H9 (cell line): ENCODE measurements around the gene MID1. TPM values are rescaled to one million over a fixed set of nuclear protein-coding genes. Genes with fewer than 3 reads are reported as not detected.

Experiments
- DNase-seq: peaks from one replicate; pipeline ENCODE4 v3.0.0-alpha.2; 2017
- H2AFZ ChIP-seq: one replicate; pipeline ENCODE4 v1.6.1; 2013; ENCODE audit warnings: mild to moderate bottlenecking, low read length, control low read depth, moderate library complexity
- H2AK5ac ChIP-seq: 2 replicates; pipeline ENCODE4 v1.6.1; 2013; ENCODE audit warnings: low read length, control low read depth, mixed read lengths; ENCODE audit not compliant: insufficient read length
- H2BK120ac ChIP-seq: one replicate; pipeline ENCODE4 v1.6.1; 2013; ENCODE audit warnings: low read depth, mild to moderate bottlenecking, low read length, control low read depth, inconsistent platforms; ENCODE audit not compliant: poor library complexity, severe bottlenecking
- H2BK12ac ChIP-seq: 2 replicates; pipeline ENCODE4 v1.6.1; 2013; ENCODE audit warnings: low read length, control low read depth, mixed read lengths, low read depth; ENCODE audit not compliant: insufficient read length
- H2BK15ac ChIP-seq: 2 replicates; pipeline ENCODE4 v1.6.1; 2013; ENCODE audit warnings: low read depth, low read length, control low read depth
- H2BK20ac ChIP-seq: one replicate; pipeline ENCODE4 v1.6.1; 2013; ENCODE audit warnings: low read depth, mild to moderate bottlenecking, low read length, control low read depth, inconsistent platforms; ENCODE audit not compliant: poor library complexity, severe bottlenecking
- H2BK5ac ChIP-seq: 2 replicates; pipeline ENCODE4 v1.6.1; 2013; ENCODE audit warnings: low read length, control low read depth, mixed read lengths; ENCODE audit not compliant: insufficient read length
- H3K14ac ChIP-seq: 2 replicates; pipeline ENCODE4 v1.6.1; 2013; ENCODE audit warnings: low read length, control low read depth; ENCODE audit not compliant: insufficient read depth
- H3K18ac ChIP-seq: 2 replicates; pipeline ENCODE4 v1.6.1; 2013; ENCODE audit warnings: low read depth, mild to moderate bottlenecking, mixed read lengths, low read length, control low read depth; ENCODE audit not compliant: insufficient read length
- H3K23ac ChIP-seq: 2 replicates; pipeline ENCODE4 v1.6.1; 2013; ENCODE audit warnings: low read length, control low read depth, mixed read lengths, low read depth; ENCODE audit not compliant: insufficient read length
- H3K23me2 ChIP-seq: 2 replicates; pipeline ENCODE4 v1.6.1; 2013; ENCODE audit warnings: low read depth, mild to moderate bottlenecking, mixed read lengths, low read length, control low read depth; ENCODE audit not compliant: insufficient read length, poor library complexity, severe bottlenecking
- H3K27ac ChIP-seq: 2 replicates; pipeline ENCODE4 v1.5.1; 2013; ENCODE audit warnings: low read length, control low read depth, mixed read lengths, low read depth; ENCODE audit not compliant: insufficient read length
- H3K27me3 ChIP-seq: 2 replicates; pipeline ENCODE4 v1.6.1; 2013; ENCODE audit warnings: low read length, control low read depth, inconsistent platforms; ENCODE audit not compliant: insufficient read depth
- H3K4ac ChIP-seq: 2 replicates; pipeline ENCODE4 v1.6.1; 2013; ENCODE audit warnings: low read depth, mild to moderate bottlenecking, control low read depth, inconsistent platforms, low read length, moderate library complexity
- H3K4me1 ChIP-seq: 2 replicates; pipeline ENCODE4 v1.6.1; 2013; ENCODE audit warnings: low read length, control low read depth, inconsistent platforms; ENCODE audit not compliant: insufficient read depth
- H3K4me2 ChIP-seq: 2 replicates; pipeline ENCODE4 v1.6.1; 2013; ENCODE audit warnings: low read length, control low read depth, mixed read lengths; ENCODE audit not compliant: insufficient read length, insufficient read depth
- H3K56ac ChIP-seq: 2 replicates; pipeline ENCODE4 v1.6.1; 2013; ENCODE audit warnings: low read depth, mild to moderate bottlenecking, mixed read lengths, low read length, control low read depth; ENCODE audit not compliant: insufficient read length
- H3K79me1 ChIP-seq: 2 replicates; pipeline ENCODE4 v1.6.1; 2013; ENCODE audit warnings: low read depth, mild to moderate bottlenecking, moderate library complexity, low read length, control low read depth, inconsistent platforms; ENCODE audit not compliant: insufficient read depth, poor library complexity, severe bottlenecking
- H3K79me2 ChIP-seq: 2 replicates; pipeline ENCODE4 v1.6.1; 2013; ENCODE audit warnings: low read length, control low read depth, inconsistent platforms; ENCODE audit not compliant: insufficient read depth
- H3K9ac ChIP-seq: 2 replicates; pipeline ENCODE4 v1.6.1; 2013; ENCODE audit warnings: low read length, control low read depth, mixed read lengths; ENCODE audit not compliant: insufficient read length; ENCODE audit errors: extremely low read depth
- H3K9me3 ChIP-seq: one replicate; pipeline ENCODE4 v1.6.1; 2013; ENCODE audit warnings: low read depth, low read length, inconsistent platforms; ENCODE audit not compliant: control insufficient read depth
- H3T11ph ChIP-seq: one replicate; pipeline ENCODE4 v1.6.1; 2013; ENCODE audit warnings: mild to moderate bottlenecking, low read length, control low read depth, inconsistent platforms
- H4K20me1 ChIP-seq: one replicate; pipeline ENCODE4 v1.6.1; 2013; ENCODE audit not compliant: control insufficient read depth, insufficient read length, insufficient read depth
- H4K5ac ChIP-seq: 2 replicates; pipeline ENCODE4 v1.6.1; 2013; ENCODE audit warnings: low read depth, mild to moderate bottlenecking, mixed read lengths, low read length, control low read depth; ENCODE audit not compliant: insufficient read length
- H4K8ac ChIP-seq: replicated peaks from 2 replicates; pipeline ENCODE4 v1.6.1; 2013; ENCODE audit warnings: low read length, control low read depth, mixed read lengths, low read depth; ENCODE audit not compliant: insufficient read length
- H4K91ac ChIP-seq: 2 replicates; pipeline ENCODE4 v1.6.1; 2013; ENCODE audit warnings: low read depth, mild to moderate bottlenecking, moderate library complexity, mixed read lengths, low read length, control low read depth; ENCODE audit not compliant: insufficient read length
- H3K27ac Mint-ChIP-seq, 3 experiments: 2 replicates in 2 of 3; 3 replicates in 1 of 3; pipeline ENCODE4 v1.8.0; 2020 to 2021; ENCODE audit warnings: mixed read lengths in 3 of 3, mild to moderate bottlenecking in 1 of 3, moderate library complexity in 1 of 3
- H3K27me3 Mint-ChIP-seq: 2 replicates; pipeline ENCODE4 v1.8.0; 2021; ENCODE audit warnings: low read depth, mild to moderate bottlenecking, moderate library complexity, mixed read lengths
- H3K36me3 Mint-ChIP-seq, 3 experiments: 2 replicates in 2 of 3; 3 replicates in 1 of 3; pipeline ENCODE4 v1.8.0; 2020 to 2021; ENCODE audit warnings: low read depth in 3 of 3, mixed read lengths in 3 of 3; ENCODE audit not compliant: insufficient read depth in 1 of 3
- H3K4me1 Mint-ChIP-seq, 2 experiments: 2 replicates each; pipeline ENCODE4 v1.8.0; 2020; ENCODE audit warnings: mixed read lengths in 2 of 2
- H3K4me3 Mint-ChIP-seq, 2 experiments: 2 replicates in 1 of 2; 3 replicates in 1 of 2; pipeline ENCODE4 v1.8.0; 2020 to 2021; ENCODE audit warnings: mild to moderate bottlenecking in 2 of 2, mixed read lengths in 2 of 2, moderate library complexity in 1 of 2
- H3K9me3 Mint-ChIP-seq, 2 experiments: 2 replicates in 1 of 2; 3 replicates in 1 of 2; pipeline ENCODE4 v1.8.0; 2020; ENCODE audit warnings: mild to moderate bottlenecking in 2 of 2, mixed read lengths in 2 of 2, moderate library complexity in 1 of 2
- CTCF ChIP-seq: fragments of 200-600 bp; sonication (generic); conservative IDR thresholded peaks from 3 replicates; pipeline ENCODE4 v1.8.0; 2021; ENCODE audit warnings: antibody characterized with exemption, mild to moderate bottlenecking
- WGBS: extraction: QIAGEN DNeasy Blood & Tissue Kit; methylation state at CpG from one replicate; pipeline ENCODE4 v1.1.7; 2013; ENCODE audit warnings: missing lambda C conversion rate, low lambda C conversion rate, mixed read lengths; ENCODE audit not compliant: insufficient read length; ENCODE audit errors: extremely low coverage; 5-methylcytosine and 5-hydroxymethylcytosine counted together
- total RNA-seq: library from RNA; stranded (reverse); gene quantifications from 2 replicates; pipeline ENCODE4 v1.2.1, GENCODE V29; 2021

Gene MID1
- total RNA-seq, 1 experiment from 2014 or later, result 32.9 TPM

GRCh38 chrX:10484683-10485247 lies 135.6 kb downstream of the MID1 start:
- Histone ChIP-seq H2BK15ac (no peak overlapping the region), H3K4me2 (peak overlapping the region; percentile 40), H3K9me3 (no peaks in the 10 kb centered on the region), H3K4me1 (peaks cover 2% of the 10 kb centered on the region; the same call in 1 of the 2 replicates), H3K18ac (no peak overlapping the region), H3K27ac (peak overlapping the region; percentile 32), H4K20me1 (no peaks in the 10 kb centered on the region), H4K8ac (no peak overlapping the region), H3K9ac (no peak overlapping the region), H4K5ac (no peak overlapping the region), H2BK12ac (no peak overlapping the region), H2AK5ac (no peak overlapping the region), H3K23ac (no peak overlapping the region), H4K91ac (no peak overlapping the region), H3K23me2 (no peaks in the 10 kb centered on the region), H2BK20ac (no peak overlapping the region), H3K79me2 (peaks cover 4% of the 10 kb centered on the region; the same call in 1 of the 2 replicates), H3K4ac (no peak overlapping the region), H3T11ph (no peak overlapping the region), H3K14ac (no peak overlapping the region), H3K79me1 (no peaks in the 10 kb centered on the region), H2AFZ (no peak overlapping the region), H2BK5ac (no peak overlapping the region), H3K56ac (no peak overlapping the region), H3K27me3 (no peaks in the 10 kb centered on the region), H2BK120ac (no peak overlapping the region)
- H3K27me3 Mint-ChIP-seq, result no peaks in the 10 kb centered on the region
- H3K27ac Mint-ChIP-seq, result peak overlapping the region in 1 of 3 experiments; percentile 81; a peak in 2 of 7 replicates
- peaks cover 30 to 47% of the 10 kb centered on the region in 2 experiments; a peak in 4 of 5 replicates for H3K9me3 Mint-ChIP-seq
- peaks cover 8 to 18% of the 10 kb centered on the region in 2 experiments for H3K4me1 Mint-ChIP-seq
- WGBS, result no CpG with 5 or more reads among the region's 7 CpGs
- DNase-seq, result no peak
- H3K36me3 Mint-ChIP-seq, result peaks cover 22 to 34% (median 24%) of the 10 kb centered on the region in 3 experiments; a peak in 6 of 7 replicates
- no peak overlapping the region for H3K4me3 Mint-ChIP-seq
- no peak for TF ChIP-seq CTCF
